ENCODE data around the gene UXS1.

UXS1 gene

GRCh38 chr2:106197878-106198277 lies 3.8 kb upstream of the UXS1 start:
- no peak overlapping the region for H3K27ac Mint-ChIP-seq
- no peak for DNase-seq
- peaks cover 5 to 13% of the 10 kb centered on the region in 2 donors for H3K4me1 Mint-ChIP-seq

GRCh38 chr2:106195981-106196380 lies 1.9 kb upstream of the UXS1 start:
- no peaks in the 10 kb centered on the region for H3K27me3 Mint-ChIP-seq
- DNase-seq, result no peak
- H3K36me3 Mint-ChIP-seq, result peaks cover 9 to 12% of the 10 kb centered on the region in 2 donors
- no peak overlapping the region for H3K27ac Mint-ChIP-seq
- no peak for ATAC-seq (replicated peaks)
- no peak overlapping the region for H3K4me3 Mint-ChIP-seq
- H3K9me3 Mint-ChIP-seq, result no peaks in the 10 kb centered on the region
- peaks cover 18 to 32% of the 10 kb centered on the region in 2 donors for H3K4me1 Mint-ChIP-seq

More at GRCh38 chr2:106197878-106198277, 3.8 kb upstream of the UXS1 start:
- Mint-ChIP-seq H3K27me3 (no peaks in the 10 kb centered on the region), H3K9me3 (no peaks in the 10 kb centered on the region), H3K36me3 (peaks cover 2 to 3% of the 10 kb centered on the region in 2 donors), H3K4me3 (no peak overlapping the region)
- no peak for ATAC-seq (replicated peaks)

DNA sequence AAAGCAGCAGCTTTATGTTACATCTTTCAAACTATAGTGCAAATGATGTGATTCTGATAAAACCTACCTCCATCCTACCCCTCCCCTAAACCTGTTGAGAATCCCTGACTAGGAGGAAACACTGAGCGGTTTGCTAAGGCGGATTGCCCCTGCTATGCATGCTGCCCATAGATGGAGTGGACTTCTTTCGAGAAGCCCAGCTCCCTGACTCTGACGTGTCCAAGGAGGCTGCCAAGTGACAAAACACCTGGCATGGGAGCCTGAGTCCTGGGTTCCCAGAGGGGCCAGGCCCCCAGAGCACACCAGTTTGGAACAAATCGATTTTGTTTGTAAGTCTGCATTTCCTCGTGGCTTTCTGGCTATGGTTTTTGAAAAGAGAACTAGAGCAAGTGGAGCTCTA lies 1.4 kb upstream of the UXS1 start:
- Mint-ChIP-seq H3K36me3 (peaks cover 11 to 12% of the 10 kb centered on the region in 2 donors), H3K4me3 (peak overlapping the region; percentile 78 to 96), H3K9me3 (no peaks in the 10 kb centered on the region), H3K4me1 (peaks cover 20 to 36% of the 10 kb centered on the region in 2 donors), H3K27ac (no peak overlapping the region), H3K27me3 (no peaks in the 10 kb centered on the region)
- DNase-seq (no peak), ATAC-seq (replicated peaks) (no peak)

- peaks cover 21 to 24% of the 10 kb centered on the region in 2 donors for H3K36me3 Mint-ChIP-seq
- peak overlapping the region; percentile 71 to 96 for H3K4me3 Mint-ChIP-seq
- no peak for DNase-seq
- no peaks in the 10 kb centered on the region for H3K27me3 Mint-ChIP-seq
- no peak for ATAC-seq (replicated peaks)
- no peaks in the 10 kb centered on the region for H3K9me3 Mint-ChIP-seq
- H3K27ac Mint-ChIP-seq, result peak overlapping the region; percentile 89
- peaks cover 34 to 53% of the 10 kb centered on the region in 2 donors for H3K4me1 Mint-ChIP-seq
Measured at GRCh38 chr2:106193690-106193976, 468 bp downstream of the UXS1 start.

GRCh38 chr2:106192752-106193689 lies 1.1 kb downstream of the UXS1 start:
- ATAC-seq (replicated peaks) (peak; percentile 56 to 72), DNase-seq (peak; percentile 56)
- Mint-ChIP-seq H3K27me3 (no peaks in the 10 kb centered on the region), H3K4me1 (peaks cover 40 to 59% of the 10 kb centered on the region in 2 donors), H3K36me3 (peaks cover 22 to 26% of the 10 kb centered on the region in 2 donors), H3K27ac (peak overlapping the region; percentile 89), H3K9me3 (no peaks in the 10 kb centered on the region), H3K4me3 (peak overlapping the region; percentile 71 to 96)

DNA sequence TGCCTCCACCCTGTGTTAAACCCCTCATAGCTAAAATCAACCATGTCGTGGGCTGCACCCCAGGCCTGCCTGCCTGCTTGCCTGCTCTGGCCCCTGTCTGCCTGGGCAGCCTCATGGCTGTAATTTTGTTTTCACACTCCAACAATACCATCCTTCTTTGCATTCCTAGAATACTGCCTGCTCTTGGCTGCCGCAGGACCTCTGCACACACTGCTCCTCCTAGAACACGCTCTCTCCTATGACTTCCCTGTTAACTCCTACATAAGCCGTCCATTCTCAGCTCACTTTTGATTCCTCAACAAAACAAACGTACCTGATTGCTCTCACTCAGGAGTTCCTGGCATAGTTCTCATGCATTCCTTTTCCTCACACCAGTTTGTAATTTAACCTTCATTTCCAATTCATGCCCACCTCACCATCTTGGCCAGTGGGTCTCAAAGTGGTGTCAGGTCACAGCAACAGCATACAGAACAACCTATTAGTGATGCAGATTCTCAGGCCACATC lies 2.5 kb downstream of the UXS1 start:
- ATAC-seq (replicated peaks) (no peak), DNase-seq (no peak)
- no peak overlapping the region for H3K27ac Mint-ChIP-seq
- no peaks in the 10 kb centered on the region for H3K9me3 Mint-ChIP-seq
- H3K36me3 Mint-ChIP-seq, result peaks cover 24 to 26% of the 10 kb centered on the region in 2 donors
- H3K4me1 Mint-ChIP-seq, result peaks cover 42 to 68% of the 10 kb centered on the region in 2 donors
- peak overlapping the region in 1 of 2 donors; percentile 17 for H3K4me3 Mint-ChIP-seq
- H3K27me3 Mint-ChIP-seq, result no peaks in the 10 kb centered on the region

- H3K9me3 Mint-ChIP-seq, result no peaks in the 10 kb centered on the region
- peaks cover 28 to 36% of the 10 kb centered on the region in 2 donors for H3K36me3 Mint-ChIP-seq
- H3K27ac Mint-ChIP-seq, result peak overlapping the region; percentile 72
- ATAC-seq (replicated peaks) (no peak), DNase-seq (no peak)
- no peaks in the 10 kb centered on the region for H3K27me3 Mint-ChIP-seq
- H3K4me1 Mint-ChIP-seq, result peaks cover 45 to 78% of the 10 kb centered on the region in 2 donors
- peak overlapping the region in 1 of 2 donors; percentile 54 for H3K4me3 Mint-ChIP-seq
Measured at GRCh38 chr2:106189764-106190468, 4.2 kb downstream of the UXS1 start.

GRCh38 chr2:106189325-106189724 lies 4.8 kb downstream of the UXS1 start:
- H3K27me3 Mint-ChIP-seq, result no peaks in the 10 kb centered on the region
- peak overlapping the region; percentile 51 to 54 for H3K4me3 Mint-ChIP-seq
- H3K36me3 Mint-ChIP-seq, result peaks cover 28 to 37% of the 10 kb centered on the region in 2 donors
- H3K27ac Mint-ChIP-seq, result peak overlapping the region; percentile 72
- H3K4me1 Mint-ChIP-seq, result peaks cover 49 to 78% of the 10 kb centered on the region in 2 donors
- H3K9me3 Mint-ChIP-seq, result no peaks in the 10 kb centered on the region
- no peak for DNase-seq
- ATAC-seq (replicated peaks), result peak in 1 of 2 donors; percentile 15

GRCh38 chr2:106187273-106187891 lies 6.7 kb downstream of the UXS1 start:
- Mint-ChIP-seq H3K4me1 (peaks cover 44 to 89% of the 10 kb centered on the region in 2 donors), H3K4me3 (no peak overlapping the region)

DNA sequence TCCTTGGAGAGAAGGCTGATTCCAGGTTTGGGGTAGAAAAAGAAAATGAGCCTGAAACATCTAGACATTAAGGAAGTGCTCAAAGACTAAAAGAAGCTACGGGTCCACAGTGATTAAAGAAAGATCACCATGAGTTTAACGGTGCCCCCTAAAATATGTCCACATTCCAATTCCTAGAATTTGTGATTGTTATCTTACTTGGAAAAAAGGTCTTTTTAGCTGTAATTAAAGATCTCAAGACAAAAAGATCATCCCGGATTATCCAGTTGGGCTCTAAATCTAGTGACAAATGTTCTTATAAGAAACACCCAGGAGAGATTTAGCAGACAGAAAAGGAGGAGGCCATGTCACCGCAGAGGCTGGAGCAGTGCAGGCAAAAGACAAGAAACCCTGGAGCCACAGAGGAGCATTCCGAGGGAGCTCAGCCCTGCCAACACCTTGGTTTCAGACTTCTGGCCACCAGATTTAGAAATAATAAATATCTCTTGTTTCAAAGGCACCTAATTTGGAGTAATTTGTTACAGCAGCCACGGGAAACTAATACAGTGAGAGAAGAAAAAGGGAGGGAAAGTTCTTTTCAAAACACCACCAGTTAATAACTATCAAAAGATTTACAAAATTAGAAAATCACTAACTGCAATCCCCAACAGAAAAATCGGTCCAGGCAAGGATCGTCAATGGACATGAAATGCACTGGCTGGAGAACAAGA lies 8.5 kb downstream of the UXS1 start:
- peak overlapping the region; percentile 37 for H3K27ac Mint-ChIP-seq
- H3K27me3 Mint-ChIP-seq, result no peaks in the 10 kb centered on the region
- no peaks in the 10 kb centered on the region for H3K9me3 Mint-ChIP-seq
- no peak for DNase-seq
- peaks cover 22 to 38% of the 10 kb centered on the region in 2 donors for H3K36me3 Mint-ChIP-seq
- no peak overlapping the region for H3K4me3 Mint-ChIP-seq
- peaks cover 33 to 86% of the 10 kb centered on the region in 2 donors for H3K4me1 Mint-ChIP-seq
- ATAC-seq (replicated peaks), result no peak

More at GRCh38 chr2:106187273-106187891, 6.7 kb downstream of the UXS1 start:
- Mint-ChIP-seq H3K27me3 (no peaks in the 10 kb centered on the region), H3K27ac (no peak overlapping the region), H3K9me3 (no peaks in the 10 kb centered on the region), H3K36me3 (peaks cover 25 to 33% of the 10 kb centered on the region in 2 donors)
- DNase-seq (no peak), ATAC-seq (replicated peaks) (no peak)

- peaks cover 35 to 88% of the 10 kb centered on the region in 2 donors for H3K4me1 Mint-ChIP-seq
- ATAC-seq (replicated peaks), result no peak
- H3K9me3 Mint-ChIP-seq, result no peaks in the 10 kb centered on the region
- H3K27me3 Mint-ChIP-seq, result no peaks in the 10 kb centered on the region
- no peak overlapping the region for H3K27ac Mint-ChIP-seq
- peaks cover 20 to 35% of the 10 kb centered on the region in 2 donors for H3K36me3 Mint-ChIP-seq
- no peak for DNase-seq
- no peak overlapping the region for H3K4me3 Mint-ChIP-seq
Measured at GRCh38 chr2:106184857-106185256, 9.2 kb downstream of the UXS1 start.

- H3K4me3 Mint-ChIP-seq, result no peak overlapping the region
- H3K36me3 Mint-ChIP-seq, result peaks cover 15 to 31% of the 10 kb centered on the region in 2 donors
- no peak for DNase-seq
- no peak overlapping the region for H3K27ac Mint-ChIP-seq
- H3K9me3 Mint-ChIP-seq, result no peaks in the 10 kb centered on the region
- ATAC-seq (replicated peaks), result no peak
- no peaks in the 10 kb centered on the region for H3K27me3 Mint-ChIP-seq
- peaks cover 31 to 88% of the 10 kb centered on the region in 2 donors for H3K4me1 Mint-ChIP-seq
Measured at GRCh38 chr2:106184394-106184793, 9.7 kb downstream of the UXS1 start.

- no peak for DNase-seq
- no peaks in the 10 kb centered on the region for H3K27me3 Mint-ChIP-seq
- H3K36me3 Mint-ChIP-seq, result peaks cover 13 to 32% of the 10 kb centered on the region in 2 donors
- peak overlapping the region; percentile 1 for H3K27ac Mint-ChIP-seq
- peak overlapping the region; percentile 1 to 63 for H3K4me3 Mint-ChIP-seq
- ATAC-seq (replicated peaks), result peak in 1 of 2 donors; percentile 16
- H3K4me1 Mint-ChIP-seq, result peaks cover 29 to 85% of the 10 kb centered on the region in 2 donors
- H3K9me3 Mint-ChIP-seq, result no peaks in the 10 kb centered on the region
Measured at GRCh38 chr2:106183101-106183696, 10.9 kb downstream of the UXS1 start.

Data from stimulated activated naive B cell treated with anti-CD40 and anti-IgM and Interleukin-4, amounts not matched to agents 10 μg/mL and 1 μg/mL and 100 μg/mL, for 72 hours (primary cell).